ENCODE measurements around the gene SLC19A1. TPM values are rescaled to one million over a fixed set of nuclear protein-coding genes. Genes with fewer than 3 reads are reported as not detected.

Gene SLC19A1

GRCh38 chr21:45448810-45449657, 93.2 kb downstream of the SLC19A1 start:
- no peaks in the 10 kb centered on the region for H3K27me3 ChIP-seq (ENCODE audit: control insufficient read depth, insufficient read depth, low read length)
- no peaks in the 10 kb centered on the region for H3K9me3 ChIP-seq (replicated peaks; ENCODE audit: low read length)
- no peak overlapping the region for H3K9ac ChIP-seq (ENCODE audit: low read depth, low read length)
- H3K4me1 ChIP-seq (ENCODE audit: control insufficient read depth, insufficient read depth, low read length) = peaks cover 8% of the 10 kb centered on the region
- no peak overlapping the region for H3K4me2 ChIP-seq (ENCODE audit: low read length)
- H3K36me3 ChIP-seq (ENCODE audit: insufficient read depth, low read length) = no peaks in the 10 kb centered on the region
- H3K4me3 ChIP-seq (ENCODE audit: low read length) = no peak overlapping the region

- H3K4me2 ChIP-seq (ENCODE audit: low read length) = no peak overlapping the region
- H3K4me3 ChIP-seq (ENCODE audit: low read length) = no peak overlapping the region
- H3K9ac ChIP-seq (ENCODE audit: low read depth, low read length) = no peak overlapping the region
- H3K4me1 ChIP-seq (ENCODE audit: control insufficient read depth, insufficient read depth, low read length) = peaks cover 3% of the 10 kb centered on the region
- H3K9me3 ChIP-seq (replicated peaks; ENCODE audit: low read length) = no peaks in the 10 kb centered on the region
- no peaks in the 10 kb centered on the region for H3K27me3 ChIP-seq (ENCODE audit: control insufficient read depth, insufficient read depth, low read length)
- H3K36me3 ChIP-seq (ENCODE audit: insufficient read depth, low read length) = no peaks in the 10 kb centered on the region
Measured at GRCh38 chr21:45448283-45448809, 93.9 kb downstream of the SLC19A1 start.

Small RNAs within 50 kb of the gene (small RNA-seq; reads per million reads assigned to genes)
- not detected for gene MIR6815

Measured in skeletal muscle satellite cell (primary cell).